HepG2 (cell line): ENCODE measurements around the gene RPP14. TPM values are rescaled to one million over a fixed set of nuclear protein-coding genes. Genes with fewer than 3 reads are reported as not detected.

Experiments used
- ATAC-seq: fragments of 200-7000 bp; cut with Tn5 transposase; 3 replicates; pipeline ENCODE4 v1.9.1; 2020; ENCODE audit warnings: mild to moderate bottlenecking, moderate library complexity
- Bru-seq: library from RNA; stranded (reverse); fragments of 400-500 nt; gene quantifications from one replicate; lab custom pipeline; 2021; lab: Mats Ljungman, UMichigan
- BruChase-seq, 2 experiments: library from RNA; stranded (reverse); fragments of 400-500 nt; gene quantifications; one replicate each; lab custom pipeline; 2021; lab: Mats Ljungman, UMichigan
- BruUV-seq: library from RNA; stranded (reverse); fragments of 400-500 nt; replicated peaks from 2 replicates; lab custom pipeline; 2021; lab: Mats Ljungman, UMichigan
- CTCF ChIA-PET: fragments of 300-600 bp; formaldehyde crosslinking; extraction: SDS; loops from one replicate; lab custom pipeline; 2021; ENCODE audit warnings: low total read pairs, inconsistent platforms, low intra/inter-chr PET ratio; lab: Yijun Ruan, JAX
- POLR2A ChIA-PET: fragments of 350-600 bp; sonication (Branson Sonifier 250); formaldehyde crosslinking; loops from one replicate; lab custom pipeline; 2020; ENCODE audit warnings: antibody characterized with exemption, inconsistent platforms; lab: Yijun Ruan, JAX
- DNase-seq: peaks from one replicate; pipeline ENCODE4 v3.0.0-alpha.2; 2015; ENCODE audit warnings: low spot score
- FAIRE-seq: peaks from 3 replicates; lab custom pipeline; 2011; peaks lifted over from hg19 to GRCh38; lab: Jason Lieb, UNC
- H2AFZ ChIP-seq: one replicate; pipeline ENCODE4 v1.6.1; 2011; ENCODE audit warnings: low read length, inconsistent platforms
- H3K27ac ChIP-seq: fragments of 300-600 bp; 3 replicates; pipeline ENCODE4 v1.8.0; 2011; ENCODE audit warnings: mixed run types, mild to moderate bottlenecking, mixed read lengths, low read length, inconsistent platforms; ENCODE audit not compliant: insufficient read depth; ENCODE audit errors: extremely low read length
- H3K27me3 ChIP-seq, 2 experiments: fragments of 200-600 bp in 1 of 2; 2 replicates in 1 of 2; 3 replicates in 1 of 2; pipeline versions ENCODE4 v1.6.0 to v1.8.0; 2011; ENCODE audit warnings: low read length in 2 of 2, mild to moderate bottlenecking in 2 of 2, moderate library complexity in 2 of 2, inconsistent platforms in 1 of 2; ENCODE audit not compliant: insufficient read depth in 2 of 2, control insufficient read depth in 1 of 2
- H3K36me3 ChIP-seq, 2 experiments: fragments of 200-600 bp in 1 of 2; replicated peaks in 1 of 2; 2 replicates in 1 of 2; 3 replicates in 1 of 2; pipeline versions ENCODE4 v1.5.1 to v1.8.0; 2011; ENCODE audit warnings: low read length in 2 of 2, inconsistent platforms in 1 of 2; ENCODE audit not compliant: insufficient read depth in 2 of 2, control insufficient read depth in 1 of 2
- H3K4me1 ChIP-seq: 2 replicates; pipeline ENCODE4 v1.5.1; 2012; ENCODE audit warnings: low read length, inconsistent platforms; ENCODE audit not compliant: insufficient read depth
- H3K4me2 ChIP-seq: 2 replicates; pipeline ENCODE4 v1.6.0; 2011; ENCODE audit warnings: low read depth, low read length, inconsistent platforms
- H3K4me3 ChIP-seq, 3 experiments: fragments of 200-600 bp in 1 of 3; sonication (generic), shearing (Covaris generic) in 1 of 3; replicated peaks in 1 of 3; 2 replicates each; pipeline ENCODE4 v1.5.1; 2011 to 2016; ENCODE audit warnings: low read length in 3 of 3, inconsistent platforms in 2 of 3, low read depth in 2 of 3, mild to moderate bottlenecking in 2 of 3, control low read depth in 1 of 3, mixed read lengths in 1 of 3; ENCODE audit not compliant: insufficient read depth in 1 of 3
- H3K79me2 ChIP-seq: one replicate; pipeline ENCODE4 v1.6.1; 2011; ENCODE audit warnings: low read length, inconsistent platforms; ENCODE audit not compliant: insufficient read depth
- H3K9ac ChIP-seq: 2 replicates; pipeline ENCODE4 v1.6.0; 2011; ENCODE audit warnings: mild to moderate bottlenecking, low read depth, low read length, inconsistent platforms; ENCODE audit not compliant: insufficient read depth
- H3K9me3 ChIP-seq: 2 replicates; pipeline ENCODE4 v1.5.1; 2012; ENCODE audit warnings: mild to moderate bottlenecking, low read length
- H4K20me1 ChIP-seq: 2 replicates; pipeline ENCODE4 v1.6.0; 2011; ENCODE audit warnings: inconsistent platforms, mild to moderate bottlenecking, low read length, moderate library complexity; ENCODE audit not compliant: insufficient read depth
- ASH2L ChIP-seq: fragments of 300-600, 200-600 bp; sonication (generic); IDR thresholded peaks from 2 replicates; pipeline ENCODE4 v1.7.0; 2017; ENCODE audit warnings: low read depth, mild to moderate bottlenecking, moderate library complexity, mixed read lengths, low read length; ENCODE audit not compliant: insufficient read length
- CC2D1A ChIP-seq: sonication (generic); formaldehyde crosslinking; IDR thresholded peaks from 2 replicates; pipeline ENCODE4 v1.8.1; 2023; ENCODE audit warnings: mild to moderate bottlenecking, missing genetic modification reagents
- CCAR2 ChIP-seq: fragments of 200-400 bp; formaldehyde crosslinking; optimal IDR thresholded peaks from 2 replicates; pipeline ENCODE3; 2018; ENCODE audit warnings: low read depth, mild to moderate bottlenecking, low read length, moderate library complexity
- CREBL2 ChIP-seq: sonication (generic); formaldehyde crosslinking; IDR thresholded peaks from 2 replicates; pipeline ENCODE4 v1.8.1; 2023; ENCODE audit warnings: missing genetic modification reagents, mild to moderate bottlenecking, borderline replicate concordance
- E2F1 ChIP-seq: sonication (generic); formaldehyde crosslinking; IDR thresholded peaks from 2 replicates; pipeline ENCODE4 v1.5.0; 2020; ENCODE audit warnings: missing genetic modification reagents
- GLI4 ChIP-seq: sonication (generic); formaldehyde crosslinking; IDR thresholded peaks from 2 replicates; pipeline ENCODE4 v1.5.1; 2020; ENCODE audit warnings: missing genetic modification reagents, mild to moderate bottlenecking, moderate library complexity, borderline replicate concordance
- KLF15 ChIP-seq: sonication (generic); formaldehyde crosslinking; IDR thresholded peaks from 2 replicates; pipeline ENCODE4 v1.8.1; 2023; ENCODE audit warnings: borderline replicate concordance, mild to moderate bottlenecking, inconsistent platforms, missing genetic modification reagents, mixed read lengths
- MIXL1 ChIP-seq: IDR thresholded peaks from 2 replicates; pipeline ENCODE4 v1.6.1; 2016
- MTA3 ChIP-seq: sonication (generic); formaldehyde crosslinking; IDR thresholded peaks from 2 replicates; pipeline ENCODE4 v1.4.0; 2020; ENCODE audit warnings: missing genetic modification reagents
- NR0B2 ChIP-seq: sonication (generic); formaldehyde crosslinking; IDR thresholded peaks from 2 replicates; pipeline ENCODE4 v1.4.0; 2020; ENCODE audit warnings: mild to moderate bottlenecking, missing genetic modification reagents
- SNRNP70 ChIP-seq: fragments of 200-400 bp; formaldehyde crosslinking; IDR thresholded peaks from 2 replicates; pipeline ENCODE4 v1.6.1; 2017; ENCODE audit warnings: mild to moderate bottlenecking, low read depth, low read length, moderate library complexity
- ZEB1 ChIP-seq: IDR thresholded peaks from 2 replicates; pipeline ENCODE4 v1.6.1; 2012; ENCODE audit warnings: mild to moderate bottlenecking, low read depth, inconsistent platforms; ENCODE audit not compliant: insufficient replicate concordance
- ZNF20 ChIP-seq: sonication (generic); formaldehyde crosslinking; IDR thresholded peaks from 2 replicates; pipeline ENCODE4 v1.4.0; 2020; ENCODE audit warnings: mild to moderate bottlenecking, moderate library complexity, missing genetic modification reagents
- ZNF564 ChIP-seq: sonication (generic); formaldehyde crosslinking; IDR thresholded peaks from 2 replicates; pipeline ENCODE4 v1.8.1; 2023; ENCODE audit warnings: mild to moderate bottlenecking, missing genetic modification reagents
- ZSCAN21 ChIP-seq: sonication (generic); formaldehyde crosslinking; IDR thresholded peaks from 2 replicates; pipeline ENCODE4 v1.8.0; 2022; ENCODE audit warnings: mild to moderate bottlenecking, missing genetic modification reagents, moderate library complexity, borderline replicate concordance
- WGBS: methylation state at CpG from one replicate; pipeline ENCODE4 v1.1.6; 2017; ENCODE audit warnings: low lambda C conversion rate; 5-methylcytosine and 5-hydroxymethylcytosine counted together
- in situ Hi-C: cut with HindIII; loops from 2 replicates; pipeline ENCODE4 v1.10.0; 2017; ENCODE audit warnings: low pct_unique_long_range_greater_than_20kb; ENCODE audit not compliant: extremely low pct_ligation_motif_present
- intact Hi-C: fragments of 100-400 bp; cut with micrococcal nuclease; formaldehyde crosslinking; loops from one replicate; pipeline ENCODE4 v1.10.0; 2022; ENCODE audit not compliant: unreplicated experiment
- long read RNA-seq, 2 experiments: library from RNA in 1 of 2; library from polyadenylated mRNA in 1 of 2; stranded (forward) in 1 of 2; unstranded in 1 of 2; transcript quantifications; one replicate each; pipeline ENCODE4 v2.0.0, GENCODE V29; 2019 to 2022
- polyA minus RNA-seq, 3 experiments: library from RNA; depleted of rRNA, polyadenylated mRNA; stranded (reverse); fragments of >200 nt; gene quantifications; 2 replicates each; pipeline ENCODE4 v1.2.3, GENCODE V29; 2011; ENCODE audit warnings: low replicate concordance in 1 of 3
- polyA plus RNA-seq, 8 experiments: library from polyadenylated mRNA; depleted of rRNA in 3 of 8; stranded (reverse) in 7 of 8; unstranded in 1 of 8; fragments of >200 nt; fragmentation: Illumina TruSeq in 4 of 8; extraction: Trizol in 4 of 8; gene quantifications; 2 replicates each; pipeline versions ENCODE4 v1.2.1 to v1.2.3, GENCODE V29; 2011 to 2016; ENCODE audit warnings: low read depth in 4 of 8, missing spikeins in 1 of 8, mixed read lengths in 1 of 8; ENCODE audit not compliant: insufficient read depth in 1 of 8
- total RNA-seq, 5 experiments: library from RNA; depleted of rRNA; stranded (reverse); fragments of >200 nt; fragmentation: Illumina TruSeq; extraction: Trizol; gene quantifications; 2 replicates each; pipeline ENCODE4 v1.2.3, GENCODE V29; 2016; ENCODE audit warnings: low read depth in 1 of 5

Gene RPP14
- total RNA-seq (2016; rRNA removed; fragmentation: Illumina TruSeq; extraction: Trizol) (15.4 and 21.5 TPM in 2 replicates), polyA plus RNA-seq (2011; rRNA removed) (10.5 and 16.2 TPM in 2 replicates), polyA minus RNA-seq (2011; rRNA and poly(A)+ RNA removed; ENCODE audit: low replicate concordance) (11.7 and 17.4 TPM in 2 replicates), Bru-seq, nascent RNA (percentile 79 among the genes with signal in this experiment), BruChase-seq, experiment 1, labeled RNA remaining after a 6-hour chase (percentile 84 among the genes with signal in this experiment), BruChase-seq, experiment 2, labeled RNA remaining after a 2-hour chase (percentile 94 among the genes with signal in this experiment)
- 3.9 and 5.5 TPM in 2 replicates for total RNA-seq (2016; cell fraction: cytosol; rRNA removed; fragmentation: Illumina TruSeq; extraction: Trizol; ENCODE audit: low read depth)
- 19.2 and 23.3 TPM in 2 replicates for total RNA-seq (2016; cell fraction: insoluble cytoplasmic fraction; rRNA removed; fragmentation: Illumina TruSeq; extraction: Trizol)
- 14.8 and 15.2 TPM in 2 replicates for total RNA-seq (2016; cell fraction: membrane; rRNA removed; fragmentation: Illumina TruSeq; extraction: Trizol)
- total RNA-seq (2016; cell fraction: nucleus; rRNA removed; fragmentation: Illumina TruSeq; extraction: Trizol), result 13.3 and 14.6 TPM in 2 replicates
- polyA plus RNA-seq (2011; cell fraction: cytosol; rRNA removed), result 8.2 and 12.1 TPM in 2 replicates
- 4.6 and 7.8 TPM in 2 replicates for polyA plus RNA-seq (2011; cell fraction: nucleus; rRNA removed)
- 7.4 and 10.0 TPM in 2 replicates for polyA plus RNA-seq (2012)
- 3.0 and 5.0 TPM in 2 replicates for polyA plus RNA-seq (2016; cell fraction: cytosol; fragmentation: Illumina TruSeq; extraction: Trizol; ENCODE audit: low read depth)
- 19.5 and 20.3 TPM in 2 replicates for polyA plus RNA-seq (2016; cell fraction: insoluble cytoplasmic fraction; fragmentation: Illumina TruSeq; extraction: Trizol; ENCODE audit: low read depth)
- polyA plus RNA-seq (2016; cell fraction: membrane; fragmentation: Illumina TruSeq; extraction: Trizol; ENCODE audit: low read depth), result 9.1 and 11.4 TPM in 2 replicates
- polyA plus RNA-seq (2016; cell fraction: nucleus; fragmentation: Illumina TruSeq; extraction: Trizol; ENCODE audit: insufficient read depth, low read depth), result 20.1 and 20.2 TPM in 2 replicates
- 4.1 and 6.0 TPM in 2 replicates for polyA minus RNA-seq (2011; cell fraction: cytosol; rRNA and poly(A)+ RNA removed)
- polyA minus RNA-seq (2011; cell fraction: nucleus; rRNA and poly(A)+ RNA removed), result 17.5 and 18.9 TPM in 2 replicates
- long read RNA-seq, experiment 1, full-length matches to known transcripts, result 25 of 26 reads
- long read RNA-seq, experiment 1, partial matches to known transcripts, result 0 of 26 reads
- long read RNA-seq, experiment 1, other reads (novel, unspliced or antisense), result 1 of 26 reads
- long read RNA-seq, experiment 2, full-length matches to known transcripts, result 15 of 39 reads
- long read RNA-seq, experiment 2, partial matches to known transcripts, result 0 of 39 reads
- long read RNA-seq, experiment 2, other reads (novel, unspliced or antisense), result 24 of 39 reads

DNA sequence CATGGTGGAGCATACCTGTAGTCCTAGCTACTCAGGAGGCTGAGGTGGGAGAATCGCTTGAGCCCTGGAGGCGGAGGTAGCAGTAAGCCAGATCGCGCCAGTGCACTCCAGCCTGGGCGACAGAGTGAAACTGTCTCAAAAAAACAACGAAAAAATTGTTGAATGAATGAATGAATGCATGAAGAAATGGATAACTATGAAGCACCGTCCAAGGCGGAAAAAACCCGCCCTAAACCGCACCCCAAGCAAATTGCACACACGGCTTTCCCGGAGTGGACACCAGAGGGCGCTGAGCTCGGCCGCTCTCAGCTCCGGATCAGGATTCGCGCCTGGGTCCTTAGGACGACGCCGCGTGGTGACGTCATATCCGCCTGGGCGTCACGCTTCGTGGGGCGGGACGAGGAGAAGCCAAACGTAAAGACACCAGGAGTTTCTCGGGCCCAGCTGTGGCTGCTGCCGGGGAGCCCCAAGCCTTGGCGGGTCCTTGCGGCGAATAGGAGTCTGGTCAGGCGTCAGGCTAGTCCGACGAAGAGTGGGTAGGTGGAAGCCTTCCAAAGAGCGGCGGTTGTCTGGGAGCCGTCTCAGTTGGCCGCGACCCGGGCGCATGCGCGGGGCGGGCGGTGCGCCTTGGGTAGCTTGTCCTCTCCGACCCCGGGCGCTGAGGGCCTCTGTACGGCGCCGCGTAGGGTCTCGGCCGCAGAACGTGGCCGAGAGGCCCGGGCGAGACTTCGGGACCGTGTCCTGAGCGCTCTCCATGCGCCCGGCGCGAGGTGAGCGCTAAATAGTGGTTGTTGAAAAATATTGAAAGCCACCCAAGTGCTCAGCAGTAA, at the start of gene RPP14, which contains the start of gene HTD2:
Gene RPP14 (plus strand): TSS at position 364 of the 830 bp plus-strand sequence. CDS start 4,085 bp downstream, outside the sequence.
Gene HTD2 (plus strand): TSS at position 639 of the 830 bp plus-strand sequence. CDS start 11,094 bp downstream, outside the sequence.
- TSS peak; percentile 72 for BruUV-seq
- Histone ChIP-seq H3K79me2 (peaks cover 38% of the 10 kb centered on the region), H3K4me1 (peaks cover 28% of the 10 kb centered on the region), H3K4me2 (peak within 1 kb of the TSS; percentile 92), H2AFZ (no peak within 1 kb of the TSS), H3K4me3 (peak within 1 kb of the TSS; percentile 70 to 95 (median 93)), H3K36me3 (peaks cover 2% of the 10 kb centered on the region in 2 experiments; a peak in 3 of 5 replicates), H3K9ac (peak within 1 kb of the TSS; percentile 93), H3K9me3 (no peaks in the 10 kb centered on the region), H3K27me3 (peaks cover 0 to 3% of the 10 kb centered on the region in 2 experiments; a peak in 1 of 5 replicates), H3K27ac (peak within 1 kb of the TSS; percentile 93), H4K20me1 (peaks cover 20% of the 10 kb centered on the region)
- ATAC-seq (peak; percentile 93), DNase-seq (peak; percentile 92), FAIRE-seq (peak; percentile 79)
- POLR2A ChIA-PET, result interaction anchor here (0.6 to 3.5 kb wide), 31 partner anchors 9 to 324 kb away, joined by 3 to 33 read pairs (median 6); partner anchors contain the start of genes ABHD6, ACOX2, KCTD6 and PDHB
- 14% methylated on average over 32 of the region's 71 CpGs for WGBS
- intact Hi-C loops (loop anchor here (2.0 to 5.0 kb wide), 2 partner anchors 106 to 113 kb away; no protein-coding TSS in a partner anchor), in situ Hi-C loops (loop anchor here (5.0 kb wide), 1 partner anchor 69 kb away; the partner anchor contains the start of gene ABHD6)
- CTCF ChIA-PET, result interaction anchor here (2.3 kb wide), 1 partner anchor 118 kb away, joined by 10 read pairs; no protein-coding TSS in a partner anchor
- TF ChIP-seq ASH2L (peak; percentile 96), MIXL1 (CRISPR knock-in tag) (peak; percentile 59; the same call in 1 of the 2 replicates), CC2D1A (no peak), ZNF20 (CRISPR knock-in tag) (no peak), KLF15 (CRISPR knock-in tag) (no peak), ZEB1 (no peak), CREBL2 (CRISPR knock-in tag) (0 out of 2 replicates have a peak, but pooled peaks have one; percentile 42), NR0B2 (CRISPR knock-in tag) (no peak; the same call in 1 of the 2 replicates), GLI4 (no peak), MTA3 (CRISPR knock-in tag) (no peak), CCAR2 (no peak), E2F1 (peak; percentile 87), ZSCAN21 (CRISPR knock-in tag) (no peak), SNRNP70 (no peak), ZNF564 (no peak)
